ENCODE measurements around the gene TBL2. TPM values are rescaled to one million over a fixed set of nuclear protein-coding genes. Genes with fewer than 3 reads are reported as not detected.

The TBL2 gene
- polyA plus RNA-seq, result 38.6 and 53.5 TPM in 2 replicates
- 47.0 and 51.1 TPM in 2 replicates for polyA minus RNA-seq

- Histone ChIP-seq H3F3A (ENCODE audit: insufficient read depth, low read length, poor library complexity, severe bottlenecking) (no peaks in the 10 kb centered on the region), H3K9me2 (ENCODE audit: insufficient read depth, low read length) (no peaks in the 10 kb centered on the region), H3K4me2 (ENCODE audit: low read length) (peak within 1 kb of the TSS; percentile 97), H3K27ac (ENCODE audit: low read length) (peak within 1 kb of the TSS; percentile 55), H2AFZ (ENCODE audit: low read depth, low read length) (peak within 1 kb of the TSS; percentile 62), H4K20me1 (ENCODE audit: insufficient read depth) (no peaks in the 10 kb centered on the region), H3K27me3 (ENCODE audit: insufficient read depth, low read depth, low read length) (no peaks in the 10 kb centered on the region), H3K9me3 (ENCODE audit: low read length) (no peaks in the 10 kb centered on the region), H3K36me3 (ENCODE audit: insufficient read depth, low read length) (no peaks in the 10 kb centered on the region), H3K79me2 (replicated peaks; ENCODE audit: insufficient read depth, low read length) (peaks cover 12% of the 10 kb centered on the region), H3K9ac (ENCODE audit: low read length) (peak within 1 kb of the TSS; percentile 84), H3K4me3 (ENCODE audit: low read length) (peak within 1 kb of the TSS; percentile 96)
- TF ChIP-seq POLR2AphosphoS5 (IDR thresholded peaks at IDR 0.05), result peak; percentile 94
- TF ChIP-seq MXI1 (conservative IDR thresholded peaks at IDR 0.05; ENCODE audit: poor library complexity, severe bottlenecking), result peak; percentile 91
- no peak for TF ChIP-seq RAD21 (conservative IDR thresholded peaks at IDR 0.05)
- peak; percentile 86 for TF ChIP-seq REST (IDR thresholded peaks at IDR 0.05; ENCODE audit: borderline replicate concordance)
- TF ChIP-seq CTCF (IDR thresholded peaks at IDR 0.05; ENCODE audit: poor library complexity, severe bottlenecking), result peak; percentile 42
- TF ChIP-seq EZH2 (IDR thresholded peaks at IDR 0.05; ENCODE audit: borderline replicate concordance, insufficient read depth, low read length, poor library complexity, severe bottlenecking), result no peak
- no peak for TF ChIP-seq SMC3 (conservative IDR thresholded peaks at IDR 0.05; ENCODE audit: poor library complexity)
- TF ChIP-seq TAF1 (IDR thresholded peaks at IDR 0.05; ENCODE audit: low read depth), result peak; percentile 95
- TF ChIP-seq EP300 (conservative IDR thresholded peaks at IDR 0.05; ENCODE audit: poor library complexity, severe bottlenecking), result peak; percentile 19
Observed at GRCh38 chr7:73578342-73579128, at the start of gene TBL2. TSS of gene TBL2 (minus strand) at chr7:73578579. CDS start at chr7:73578549, 30 bp downstream.

- Histone ChIP-seq H3K4me3 (ENCODE audit: low read length) (no peak overlapping the region), H2AFZ (ENCODE audit: low read depth, low read length) (no peak overlapping the region), H3F3A (ENCODE audit: insufficient read depth, low read length, poor library complexity, severe bottlenecking) (no peaks in the 10 kb centered on the region), H3K4me2 (ENCODE audit: low read length) (no peak overlapping the region), H3K27me3 (ENCODE audit: insufficient read depth, low read depth, low read length) (peaks cover 36% of the 10 kb centered on the region), H3K79me2 (replicated peaks; ENCODE audit: insufficient read depth, low read length) (no peaks in the 10 kb centered on the region), H4K20me1 (ENCODE audit: insufficient read depth) (no peaks in the 10 kb centered on the region), H3K9ac (ENCODE audit: low read length) (no peak overlapping the region), H3K9me2 (ENCODE audit: insufficient read depth, low read length) (no peaks in the 10 kb centered on the region), H3K36me3 (ENCODE audit: insufficient read depth, low read length) (no peaks in the 10 kb centered on the region), H3K27ac (ENCODE audit: low read length) (no peak overlapping the region), H3K9me3 (ENCODE audit: low read length) (no peaks in the 10 kb centered on the region)
- TF ChIP-seq CTCF (IDR thresholded peaks at IDR 0.05; ENCODE audit: poor library complexity, severe bottlenecking), result no peak
- TF ChIP-seq EZH2 (IDR thresholded peaks at IDR 0.05; ENCODE audit: borderline replicate concordance, insufficient read depth, low read length, poor library complexity, severe bottlenecking), result no peak
- no peak for TF ChIP-seq TAF1 (IDR thresholded peaks at IDR 0.05; ENCODE audit: low read depth)
- no peak for TF ChIP-seq MXI1 (conservative IDR thresholded peaks at IDR 0.05; ENCODE audit: poor library complexity, severe bottlenecking)
- TF ChIP-seq REST (IDR thresholded peaks at IDR 0.05; ENCODE audit: borderline replicate concordance), result no peak
- TF ChIP-seq SMC3 (conservative IDR thresholded peaks at IDR 0.05; ENCODE audit: poor library complexity), result no peak
- no peak for TF ChIP-seq POLR2AphosphoS5 (IDR thresholded peaks at IDR 0.05)
- TF ChIP-seq RAD21 (conservative IDR thresholded peaks at IDR 0.05), result no peak
- no peak for TF ChIP-seq EP300 (conservative IDR thresholded peaks at IDR 0.05; ENCODE audit: poor library complexity, severe bottlenecking)
Observed at GRCh38 chr7:73626814-73627213, 48.4 kb upstream of the TBL2 start.

Data from neural cell (in vitro differentiated cells).